Measurements from ENCODE around the gene CDKN2B.

- TF ChIP-seq EZH2 (IDR thresholded peaks at IDR 0.05; ENCODE audit: low read length, unreplicated experiment): no peak
- TF ChIP-seq EZH2phosphoT487 (IDR thresholded peaks at IDR 0.05; ENCODE audit: borderline replicate concordance, low read length): no peak
- TF ChIP-seq CTCF (conservative IDR thresholded peaks at IDR 0.05; ENCODE audit: low read depth, low read length): no peak
These were observed 41.9 kb downstream of the CDKN2B start for GRCh38 chr9:21967169-21967568.

Data from PC-3 (cell line).